K562 (cell line): ENCODE results near the gene CCSER1. TPM values are rescaled to one million over a fixed set of nuclear protein-coding genes. Genes with fewer than 3 reads are reported as not detected.

Experiments used
- ATAC-seq: fragments of 200-7000 bp; cut with Tn5 transposase; 3 replicates; pipeline ENCODE4 v1.9.1; 2020; ENCODE audit warnings: moderate library complexity
- BruUV-seq: library from RNA; stranded (reverse); fragments of 400-500 nt; replicated peaks from 2 replicates; lab custom pipeline; 2021; lab: Mats Ljungman, UMichigan
- CTCF ChIA-PET: fragments of 300-600 bp; formaldehyde crosslinking; extraction: SDS; loops from one replicate; lab custom pipeline; 2021; ENCODE audit warnings: low intra/inter-chr PET ratio; lab: Yijun Ruan, JAX
- POLR2A ChIA-PET: fragments of 300-600, 350-650 bp; sonication (Branson Sonifier 250); formaldehyde crosslinking; extraction: SDS; loops from one replicate; lab custom pipeline; 2021; ENCODE audit warnings: antibody characterized with exemption, inconsistent platforms; lab: Yijun Ruan, JAX
- DNase-seq, 4 experiments: peaks; one replicate each; pipeline versions ENCODE4 v3.0.0 to v3.0.0-alpha.2; 2011 to 2018; ENCODE audit warnings: low spot score in 3 of 4, mixed read lengths in 3 of 4; ENCODE audit errors: extremely low read depth in 1 of 4
- FAIRE-seq: peaks from 2 replicates; lab custom pipeline; 2011; peaks lifted over from hg19 to GRCh38; lab: Jason Lieb, UNC
- H2AFZ ChIP-seq: 2 replicates; pipeline ENCODE4 v1.6.0; 2011; ENCODE audit warnings: low read depth, low read length, control low read depth, inconsistent platforms
- H3K27ac ChIP-seq: fragments of 200-600 bp; 3 replicates; pipeline ENCODE4 v1.8.0; 2011; ENCODE audit warnings: low read depth, mild to moderate bottlenecking, control low read depth, inconsistent platforms, low read length, moderate library complexity, mixed read lengths; ENCODE audit errors: extremely low read depth
- H3K27me3 ChIP-seq, 2 experiments: fragments of 300-600 bp in 1 of 2; 2 replicates in 1 of 2; 3 replicates in 1 of 2; pipeline versions ENCODE4 v1.6.0 to v1.8.0; 2011; ENCODE audit warnings: inconsistent platforms in 2 of 2, low read length in 2 of 2, mild to moderate bottlenecking in 1 of 2, mixed read lengths in 1 of 2, moderate library complexity in 1 of 2; ENCODE audit not compliant: control insufficient read depth in 2 of 2, insufficient read depth in 2 of 2
- H3K36me3 ChIP-seq: fragments of 300-600 bp; 3 replicates; pipeline ENCODE4 v1.8.0; 2011; ENCODE audit warnings: mild to moderate bottlenecking, low read length, inconsistent platforms; ENCODE audit not compliant: control insufficient read depth, insufficient read depth
- H3K4me1 ChIP-seq, 2 experiments: fragments of 200-600 bp in 1 of 2; replicated peaks in 1 of 2; 2 replicates in 1 of 2; 3 replicates in 1 of 2; pipeline versions ENCODE4 v1.5.1 to v1.8.0; 2011; ENCODE audit warnings: inconsistent platforms in 2 of 2, low read length in 2 of 2, mild to moderate bottlenecking in 1 of 2, mixed read lengths in 1 of 2, moderate library complexity in 1 of 2; ENCODE audit not compliant: control insufficient read depth in 2 of 2, insufficient read depth in 2 of 2
- H3K4me2 ChIP-seq: 2 replicates; pipeline ENCODE4 v1.6.1; 2011; ENCODE audit warnings: low read length, control low read depth, inconsistent platforms, mixed read lengths; ENCODE audit not compliant: insufficient read depth
- H3K4me3 ChIP-seq: fragments of 200-600 bp; sonication (generic), shearing (Covaris generic); 2 replicates; pipeline ENCODE4 v1.5.1; 2016; ENCODE audit warnings: control low read depth, inconsistent platforms
- H3K79me2 ChIP-seq: fragments of 200-600 bp; 3 replicates; pipeline ENCODE4 v1.8.0; 2011; ENCODE audit warnings: low read length, inconsistent platforms; ENCODE audit not compliant: control insufficient read depth, insufficient read depth
- H3K9ac ChIP-seq, 2 experiments: 2 replicates each; pipeline versions ENCODE4 v1.6.0 to v1.6.1; 2011; ENCODE audit warnings: low read depth in 2 of 2, low read length in 2 of 2, control low read depth in 1 of 2, inconsistent platforms in 1 of 2, mild to moderate bottlenecking in 1 of 2, mixed read lengths in 1 of 2; ENCODE audit not compliant: insufficient read depth in 1 of 2
- H3K9me1 ChIP-seq: one replicate; pipeline ENCODE4 v1.6.0; 2011; ENCODE audit warnings: inconsistent platforms, mild to moderate bottlenecking, low read length, moderate library complexity; ENCODE audit not compliant: control insufficient read depth, insufficient read depth
- H3K9me3 ChIP-seq: replicated peaks from 2 replicates; pipeline ENCODE4 v1.5.1; 2011; ENCODE audit warnings: low read depth, low read length, inconsistent platforms; ENCODE audit not compliant: control insufficient read depth, insufficient read depth
- H4K20me1 ChIP-seq: replicated peaks from 2 replicates; pipeline ENCODE4 v1.6.1; 2011; ENCODE audit warnings: low read length, inconsistent platforms, mixed read lengths; ENCODE audit not compliant: control insufficient read depth, insufficient read depth
- BHLHE40 ChIP-seq: IDR thresholded peaks from 2 replicates; pipeline ENCODE4 v1.6.1; 2011; ENCODE audit warnings: low read length, improper control_type of control experiment
- ETV1 ChIP-seq: fragments of 450-650 bp; conservative IDR thresholded peaks from 2 replicates; pipeline ENCODE4 v1.6.1; 2016; ENCODE audit warnings: missing genetic modification characterization, control low read depth, low read depth, missing compliant biosample characterization
- KAT2B ChIP-seq: IDR thresholded peaks from one replicate; pipeline ENCODE4 v1.6.1; 2012; ENCODE audit warnings: low read depth, mild to moderate bottlenecking, control low read depth, inconsistent platforms, low read length, moderate library complexity
- MECOM ChIP-seq: fragments of 250-450 bp; sonication (Bioruptor Pico); IDR thresholded peaks from 2 replicates; pipeline ENCODE4 v1.8.0; 2022; ENCODE audit warnings: inconsistent platforms
- NCOA1 ChIP-seq: fragments of 450-650 bp; IDR thresholded peaks from 2 replicates; pipeline ENCODE4 v1.6.1; 2016; ENCODE audit warnings: low read depth
- NEUROD1 ChIP-seq: fragments of 150-350 bp; IDR thresholded peaks from 2 replicates; pipeline ENCODE4 v1.6.1; 2014; ENCODE audit warnings: borderline replicate concordance, low read length, low read depth; ENCODE audit not compliant: partially characterized antibody
- NR1H2 ChIP-seq: sonication (generic); formaldehyde crosslinking; IDR thresholded peaks from 2 replicates; pipeline ENCODE4 v1.4.0; 2020; ENCODE audit warnings: mild to moderate bottlenecking, missing genetic modification reagents
- NR2C1 ChIP-seq, 2 experiments: fragments of 450-650 bp; IDR thresholded peaks; 2 replicates each; pipeline ENCODE4 v1.6.1; 2017; ENCODE audit warnings: mild to moderate bottlenecking in 2 of 2, antibody characterized with exemption in 1 of 2, inconsistent platforms in 1 of 2, missing compliant biosample characterization in 1 of 2, missing genetic modification characterization in 1 of 2
- POLR2H ChIP-seq: IDR thresholded peaks from 2 replicates; pipeline ENCODE4 v1.6.1; 2016; ENCODE audit warnings: missing genetic modification characterization, low read depth, mild to moderate bottlenecking, control low read depth, missing compliant biosample characterization, moderate library complexity
- SMAD3 ChIP-seq: fragments of 450-650 bp; formaldehyde crosslinking; conservative IDR thresholded peaks from 2 replicates; pipeline ENCODE4 v1.4.0; 2020; ENCODE audit warnings: mild to moderate bottlenecking
- TBP ChIP-seq: optimal IDR thresholded peaks from 2 replicates; pipeline ENCODE3; 2011; ENCODE audit warnings: low read depth, low read length, improper control_type of control experiment
- TCFL5 ChIP-seq: fragments of 250-450 bp; sonication (Bioruptor Pico); conservative IDR thresholded peaks from 2 replicates; pipeline ENCODE4 v1.6.1; 2021; ENCODE audit warnings: mild to moderate bottlenecking, moderate library complexity, matching md5 sums
- TFAM ChIP-seq: fragments of 250-450 bp; sonication (Bioruptor Pico); conservative IDR thresholded peaks from 2 replicates; pipeline ENCODE4 v1.5.0; 2021; ENCODE audit warnings: mild to moderate bottlenecking, moderate library complexity
- ZEB2 ChIP-seq: fragments of 450-650 bp; IDR thresholded peaks from 2 replicates; pipeline ENCODE4 v1.6.1; 2016
- ZNF134 ChIP-seq: fragments of 250-450 bp; sonication (Bioruptor Pico); conservative IDR thresholded peaks from 2 replicates; pipeline ENCODE4 v1.4.0; 2020
- ZNF695 ChIP-seq: fragments of 450-650 bp; formaldehyde crosslinking; IDR thresholded peaks from 2 replicates; pipeline ENCODE4 v1.4.0; 2020; ENCODE audit warnings: mild to moderate bottlenecking, moderate library complexity
- WGBS: fragments of 100-300 bp; shearing (Covaris generic); methylation state at CpG from one replicate; pipeline ENCODE4 v1.1.6; 2016; ENCODE audit warnings: low coverage, mixed read lengths; ENCODE audit not compliant: insufficient coverage; ENCODE audit errors: missing lambda C conversion rate; 5-methylcytosine and 5-hydroxymethylcytosine counted together
- in situ Hi-C: fragments of 300-500 bp; cut with MboI; formaldehyde crosslinking; loops from 4 replicates; pipeline ENCODE4 v1.15.0; 2018; ENCODE audit warnings: inconsistent platforms, mixed read lengths
- intact Hi-C: fragments of 100-400 bp; cut with micrococcal nuclease; formaldehyde crosslinking; loops from 2 replicates; pipeline ENCODE4 v1.14.2; 2022
- polyA plus RNA-seq, 8 experiments: library from polyadenylated mRNA; depleted of rRNA in 4 of 8; stranded (reverse) in 5 of 8; unstranded in 3 of 8; fragments of >200 nt; fragmentation: Nextera tagmentation in 2 of 8; fragmentation: Illumina TruSeq in 1 of 8; extraction: Ambion mirVana in 2 of 8; extraction: Trizol in 1 of 8; gene quantifications; 2 replicates each; pipeline versions ENCODE4 v1.2.1 to v1.2.3, GENCODE V29; 2011 to 2014; ENCODE audit warnings: inconsistent platforms in 1 of 8, missing spikeins in 1 of 8
- total RNA-seq, 7 experiments: library from RNA; depleted of rRNA in 6 of 7; stranded (reverse); fragments of >200 nt in 6 of 7; fragmentation: Illumina TruSeq in 2 of 7; extraction: Trizol in 2 of 7; gene quantifications; 2 replicates each; pipeline versions ENCODE4 v1.2.1 to v1.2.3, GENCODE V29; 2011 to 2021; ENCODE audit warnings: low replicate concordance in 1 of 7
- TF ChIP-seq, protein P1 (sequence below): sonication (generic); formaldehyde crosslinking; IDR thresholded peaks from 2 replicates; pipeline ENCODE4 v1.8.1; 2022; ENCODE audit warnings: missing genetic modification reagents
- TF ChIP-seq, protein P2 (sequence below), 2 experiments: IDR thresholded peaks in 1 of 2; conservative IDR thresholded peaks in 1 of 2; 2 replicates each; pipeline ENCODE4 v1.6.1; 2016; ENCODE audit warnings: low read depth in 2 of 2, mild to moderate bottlenecking in 1 of 2, missing compliant biosample characterization in 1 of 2, missing genetic modification characterization in 1 of 2, moderate library complexity in 1 of 2
- TF ChIP-seq, protein P3 (sequence below): fragments of 450-650 bp; formaldehyde crosslinking; conservative IDR thresholded peaks from 2 replicates; pipeline ENCODE4 v1.4.0; 2022; ENCODE audit warnings: mild to moderate bottlenecking, missing genetic modification characterization

Gene CCSER1
- total and polyA plus RNA-seq, 9 of the 15 experiments (the other 6 are each of a cell fraction or from before 2014, with no cell fraction given) = not detected

DNA sequence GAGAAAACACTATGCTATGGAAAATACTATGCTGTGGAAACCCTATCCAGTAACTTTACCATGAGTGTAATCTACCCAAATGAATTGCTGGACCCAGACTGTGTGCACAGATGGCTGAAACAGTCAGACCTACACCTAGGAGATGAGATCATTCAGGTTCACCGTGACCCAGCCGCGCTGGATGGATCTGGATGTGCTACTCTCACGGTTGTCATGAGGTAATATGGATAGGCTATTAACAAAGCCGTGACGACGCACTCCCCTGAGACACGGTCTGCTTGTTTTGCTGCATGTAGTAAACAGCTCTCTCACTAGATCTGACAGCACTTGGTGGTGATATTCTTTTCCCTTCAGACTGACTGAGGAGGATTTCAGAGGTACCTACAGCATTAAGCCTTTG, 1344.1 kb downstream of the CCSER1 start:
- FAIRE-seq = no peak
- no peaks in the 10 kb centered on the region for H3K9me3 ChIP-seq
- intact Hi-C loops (no loop called here), in situ Hi-C loops (no loop called here)
- 4% methylated on average over 8 of the region's 8 CpGs for WGBS
- no peak overlapping the region for H3K27ac ChIP-seq
- no peak for ATAC-seq
- no peaks in the 10 kb centered on the region for H3K36me3 ChIP-seq
- no peaks in the 10 kb centered on the region for H3K4me1 ChIP-seq
- no peaks in the 10 kb centered on the region for H3K9me1 ChIP-seq
- no peaks in the 10 kb centered on the region for H3K79me2 ChIP-seq
- no TSS peak for BruUV-seq
- ChIA-PET POLR2A (no interaction called here), CTCF (no interaction called here)
- H3K4me2 ChIP-seq = no peak overlapping the region
- no peak overlapping the region for H3K9ac ChIP-seq
- TF ChIP-seq, protein P1, sequence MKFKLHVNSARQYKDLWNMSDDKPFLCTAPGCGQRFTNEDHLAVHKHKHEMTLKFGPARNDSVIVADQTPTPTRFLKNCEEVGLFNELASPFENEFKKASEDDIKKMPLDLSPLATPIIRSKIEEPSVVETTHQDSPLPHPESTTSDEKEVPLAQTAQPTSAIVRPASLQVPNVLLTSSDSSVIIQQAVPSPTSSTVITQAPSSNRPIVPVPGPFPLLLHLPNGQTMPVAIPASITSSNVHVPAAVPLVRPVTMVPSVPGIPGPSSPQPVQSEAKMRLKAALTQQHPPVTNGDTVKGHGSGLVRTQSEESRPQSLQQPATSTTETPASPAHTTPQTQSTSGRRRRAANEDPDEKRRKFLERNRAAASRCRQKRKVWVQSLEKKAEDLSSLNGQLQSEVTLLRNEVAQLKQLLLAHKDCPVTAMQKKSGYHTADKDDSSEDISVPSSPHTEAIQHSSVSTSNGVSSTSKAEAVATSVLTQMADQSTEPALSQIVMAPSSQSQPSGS (CRISPR knock-in tag) = no peak
- TF ChIP-seq, protein P2, sequence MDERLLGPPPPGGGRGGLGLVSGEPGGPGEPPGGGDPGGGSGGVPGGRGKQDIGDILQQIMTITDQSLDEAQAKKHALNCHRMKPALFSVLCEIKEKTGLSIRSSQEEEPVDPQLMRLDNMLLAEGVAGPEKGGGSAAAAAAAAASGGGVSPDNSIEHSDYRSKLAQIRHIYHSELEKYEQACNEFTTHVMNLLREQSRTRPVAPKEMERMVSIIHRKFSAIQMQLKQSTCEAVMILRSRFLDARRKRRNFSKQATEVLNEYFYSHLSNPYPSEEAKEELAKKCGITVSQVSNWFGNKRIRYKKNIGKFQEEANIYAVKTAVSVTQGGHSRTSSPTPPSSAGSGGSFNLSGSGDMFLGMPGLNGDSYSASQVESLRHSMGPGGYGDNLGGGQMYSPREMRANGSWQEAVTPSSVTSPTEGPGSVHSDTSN (CRISPR knock-in tag; IDR thresholded peaks at IDR 0.05; ENCODE audit: low read depth) = no peak
- TF ChIP-seq, protein P2 (tag; conservative IDR thresholded peaks at IDR 0.05; ENCODE audit: low read depth) = no peak
- TF ChIP-seq NR1H2 (CRISPR knock-in tag) (no peak), POLR2H (tag) (no peak), NEUROD1 (no peak), TFAM (CRISPR knock-in tag) (no peak), ZEB2 (no peak), NR2C1 (IDR thresholded peaks at IDR 0.05) (no peak), NR2C1 (tag; IDR thresholded peaks at IDR 0.05) (no peak), ETV1 (no peak), MECOM (CRISPR knock-in tag) (no peak), ZNF134 (CRISPR knock-in tag) (no peak), SMAD3 (CRISPR knock-in tag) (no peak), BHLHE40 (no peak), ZNF695 (CRISPR knock-in tag) (no peak), NCOA1 (no peak), TCFL5 (CRISPR knock-in tag) (no peak), TBP (no peak), KAT2B (no peak)
- TF ChIP-seq, protein P3, sequence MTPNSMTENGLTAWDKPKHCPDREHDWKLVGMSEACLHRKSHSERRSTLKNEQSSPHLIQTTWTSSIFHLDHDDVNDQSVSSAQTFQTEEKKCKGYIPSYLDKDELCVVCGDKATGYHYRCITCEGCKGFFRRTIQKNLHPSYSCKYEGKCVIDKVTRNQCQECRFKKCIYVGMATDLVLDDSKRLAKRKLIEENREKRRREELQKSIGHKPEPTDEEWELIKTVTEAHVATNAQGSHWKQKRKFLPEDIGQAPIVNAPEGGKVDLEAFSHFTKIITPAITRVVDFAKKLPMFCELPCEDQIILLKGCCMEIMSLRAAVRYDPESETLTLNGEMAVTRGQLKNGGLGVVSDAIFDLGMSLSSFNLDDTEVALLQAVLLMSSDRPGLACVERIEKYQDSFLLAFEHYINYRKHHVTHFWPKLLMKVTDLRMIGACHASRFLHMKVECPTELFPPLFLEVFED (CRISPR knock-in tag) = no peak
- no peak overlapping the region for H2AFZ ChIP-seq
- H3K27me3 ChIP-seq = no peaks in the 10 kb centered on the region
- no peak overlapping the region for H3K4me3 ChIP-seq
- DNase-seq = no peak
- no peaks in the 10 kb centered on the region for H4K20me1 ChIP-seq
